ENCODE results near the gene MYO5A.
"Not testable (repeated sequence)": the region's sequence is repeated elsewhere in the genome, so short reads cannot be mapped to it uniquely, and the experiment has no call there.

MYO5A gene

GRCh38 chr15:52503788-52504496 lies 24.7 kb downstream of the MYO5A start:
- DNase-seq, result no peak

DNA sequence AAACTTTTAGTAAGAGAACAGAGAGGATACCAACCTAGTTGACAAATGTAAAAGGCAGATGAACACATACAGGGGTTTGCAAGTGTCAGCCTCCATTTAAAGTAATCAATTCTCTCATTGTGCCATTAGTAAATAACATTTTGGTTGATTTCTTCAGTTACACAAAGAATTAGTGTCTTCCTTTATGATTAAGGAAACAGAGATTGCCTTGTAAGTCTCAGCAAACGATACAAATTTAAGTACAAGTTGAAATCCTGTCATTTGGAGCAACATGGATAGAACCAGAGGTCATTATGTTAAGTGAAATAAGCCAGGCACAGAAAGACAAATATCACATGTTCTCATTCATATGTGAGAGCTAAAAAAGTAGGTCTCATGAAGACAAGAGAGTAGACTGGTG lies 26.1 kb downstream of the MYO5A start:
- no peak for DNase-seq

DNA sequence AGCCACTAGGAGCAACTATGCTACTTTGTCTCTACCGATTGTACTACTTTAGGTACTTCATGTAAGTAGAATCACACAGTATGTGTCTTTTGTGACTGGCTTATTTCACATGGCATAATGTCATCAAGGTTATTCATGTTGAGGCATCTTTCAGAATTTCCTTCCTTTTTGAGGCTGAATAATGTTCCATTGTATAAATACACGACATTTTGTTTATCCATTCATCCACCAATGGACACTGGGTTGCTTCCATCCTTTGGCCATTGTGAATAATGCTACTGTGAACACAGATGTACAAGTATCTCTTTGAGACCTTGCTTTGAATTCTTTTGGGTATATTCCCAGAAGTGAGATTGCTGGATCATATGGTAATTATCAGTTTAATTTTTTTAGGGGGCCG lies 29.2 kb downstream of the MYO5A start:
- no peak for DNase-seq

- DNase-seq, result no peak
These were observed 30.0 kb downstream of the MYO5A start for GRCh38 chr15:52498706-52499105.

DNA sequence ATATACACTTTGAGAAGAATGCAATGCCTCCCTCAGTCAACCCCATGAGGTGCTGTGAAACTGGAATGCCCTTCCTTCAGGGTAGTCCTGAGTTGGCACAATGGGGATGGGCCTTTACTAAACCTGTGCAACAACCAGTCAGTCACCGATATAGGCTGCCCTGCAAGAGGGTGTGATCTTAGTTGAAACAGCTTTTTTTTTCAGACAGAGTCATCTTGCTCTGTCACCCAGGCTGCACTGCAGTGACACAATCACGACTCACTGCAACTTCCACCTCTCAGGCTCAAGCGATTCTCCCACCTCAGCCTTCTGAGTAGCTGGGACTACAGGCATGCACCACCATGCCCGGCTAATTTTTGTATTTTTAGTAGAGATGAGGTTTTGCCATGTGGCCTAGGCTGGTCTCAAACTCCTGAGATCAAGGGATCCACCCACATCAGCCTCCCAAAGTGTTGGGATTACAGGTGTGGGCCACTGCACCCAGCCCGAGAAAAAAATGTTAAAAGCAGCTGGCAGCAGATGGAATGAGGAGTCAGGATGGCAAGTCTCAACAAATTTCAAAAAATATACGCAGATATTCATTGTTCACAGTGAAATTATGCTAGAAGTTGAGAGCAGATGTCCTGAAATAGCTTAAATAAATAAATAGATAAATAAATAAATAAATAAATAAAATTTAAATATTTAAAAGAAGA lies 31.8 kb downstream of the MYO5A start:
- no peak for DNase-seq

DNA sequence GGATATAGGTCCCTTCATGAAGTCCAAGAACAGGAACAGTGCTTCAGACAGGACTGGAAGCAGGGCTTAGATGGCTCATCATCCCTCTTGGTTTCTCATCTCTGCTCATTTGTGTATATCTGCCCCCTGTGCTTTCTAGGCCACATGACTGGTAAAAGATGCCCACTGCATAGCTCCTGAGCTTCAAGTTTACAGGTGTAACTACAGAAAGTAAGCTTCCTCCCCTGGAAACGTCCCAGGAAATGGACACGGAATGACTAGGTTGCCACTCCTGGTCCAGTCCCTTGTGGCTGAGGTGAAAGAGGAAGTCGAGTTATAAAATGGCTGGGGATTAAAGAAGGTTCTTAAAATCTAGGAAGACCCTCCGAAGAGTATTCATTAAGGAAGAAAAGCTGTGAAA lies 32.5 kb downstream of the MYO5A start:
- DNase-seq, result no peak

GRCh38 chr15:52495125-52495524 lies 33.6 kb downstream of the MYO5A start:
- no peak for DNase-seq

DNA sequence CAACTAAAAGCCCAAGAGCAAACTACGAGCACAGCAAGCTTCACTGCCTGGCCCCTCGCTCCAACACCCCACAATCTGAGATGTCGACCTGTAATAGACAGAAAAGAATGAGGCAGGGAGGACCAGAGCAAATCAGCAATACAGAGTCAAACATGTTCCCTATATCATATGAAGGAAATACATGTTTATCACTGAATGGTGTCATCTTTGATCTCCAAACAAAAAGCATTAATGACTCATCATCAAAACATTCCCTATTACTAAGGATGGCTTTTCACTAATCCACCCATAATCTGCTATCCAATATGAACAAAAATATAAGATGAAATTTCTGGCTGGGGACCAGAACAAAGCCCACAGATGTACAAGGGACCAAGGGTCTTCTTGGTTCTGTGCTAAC lies 34.7 kb downstream of the MYO5A start:
- no peak for DNase-seq

GRCh38 chr15:52492132-52492531 lies 36.5 kb downstream of the MYO5A start:
- DNase-seq, result no peak

GRCh38 chr15:52491472-52491871 lies 37.2 kb downstream of the MYO5A start:
- DNase-seq, result no peak

- not testable (repeated sequence) for DNase-seq
These were observed 39.2 kb downstream of the MYO5A start for GRCh38 chr15:52489430-52489829.

DNA sequence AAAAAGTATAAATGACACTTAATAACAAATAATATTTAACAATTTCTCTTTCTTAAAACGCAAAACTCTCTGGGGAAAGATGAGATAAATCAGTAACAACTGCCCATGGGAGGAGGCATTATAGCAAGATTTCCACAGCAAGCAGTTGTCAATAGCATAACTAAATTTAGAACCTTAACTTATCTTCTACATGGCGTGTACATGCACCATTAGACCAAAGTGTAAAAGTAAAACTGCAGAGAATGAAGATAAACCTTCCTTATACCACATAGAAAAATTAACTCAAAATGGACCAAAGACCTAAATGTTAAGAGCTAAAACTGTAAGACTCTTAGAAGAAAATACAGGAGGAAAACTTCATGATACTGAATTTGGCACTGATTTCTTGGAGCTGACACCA lies 39.9 kb downstream of the MYO5A start:
- no peak for DNase-seq

DNA sequence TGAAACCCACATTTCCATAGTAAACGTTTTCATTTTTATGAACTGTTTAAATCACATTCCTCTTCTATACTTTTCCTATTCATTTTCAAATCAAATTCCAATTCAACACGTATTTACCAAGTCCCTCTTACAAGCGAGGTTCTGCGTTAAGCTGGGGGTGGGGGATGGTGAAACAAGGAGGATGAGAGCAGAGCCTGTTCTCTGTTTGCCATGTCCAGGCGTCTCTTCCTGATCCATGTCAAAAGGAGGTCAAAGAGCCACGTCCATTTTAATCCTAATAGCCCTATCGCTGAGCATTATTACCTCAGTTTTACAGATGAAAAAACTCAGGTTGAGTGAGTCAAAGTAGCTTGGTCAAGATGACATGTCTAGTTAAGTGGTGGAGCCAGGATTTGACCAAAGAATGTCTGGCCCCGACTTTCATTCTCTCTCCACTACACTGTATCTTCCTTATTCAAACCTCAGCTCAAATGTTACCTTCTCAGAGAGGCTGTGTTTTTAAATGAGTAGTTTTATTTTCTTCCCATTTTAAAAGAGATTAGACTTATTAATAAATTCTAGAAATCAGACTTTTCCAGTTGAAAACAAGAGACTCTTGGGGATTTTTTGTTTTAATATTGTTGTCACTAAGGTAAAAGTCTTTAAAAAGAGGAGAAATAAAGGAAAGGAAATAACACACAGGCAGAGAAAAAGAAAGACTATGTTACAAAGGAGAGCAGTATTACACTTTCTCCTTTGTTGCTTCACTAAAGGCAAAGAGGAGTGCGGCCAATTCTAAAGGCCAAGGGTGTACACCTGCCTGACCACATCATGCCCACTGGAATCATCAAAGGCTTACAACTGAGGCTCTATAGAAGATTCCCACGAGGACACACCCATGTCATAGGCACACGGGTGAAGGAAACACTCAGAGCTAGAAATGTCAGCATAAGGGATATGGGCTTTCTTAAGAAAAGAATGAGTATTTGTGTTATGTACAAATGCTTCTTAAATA lies 42.4 kb downstream of the MYO5A start:
- DNase-seq, result no peak

- DNase-seq, result no peak
These were observed 43.4 kb downstream of the MYO5A start for GRCh38 chr15:52485290-52485689.

GRCh38 chr15:52483707-52484106 lies 45.0 kb downstream of the MYO5A start:
- no peak for DNase-seq

GRCh38 chr15:52481915-52482314 lies 46.8 kb downstream of the MYO5A start:
- DNase-seq, result peak; percentile 12

DNA sequence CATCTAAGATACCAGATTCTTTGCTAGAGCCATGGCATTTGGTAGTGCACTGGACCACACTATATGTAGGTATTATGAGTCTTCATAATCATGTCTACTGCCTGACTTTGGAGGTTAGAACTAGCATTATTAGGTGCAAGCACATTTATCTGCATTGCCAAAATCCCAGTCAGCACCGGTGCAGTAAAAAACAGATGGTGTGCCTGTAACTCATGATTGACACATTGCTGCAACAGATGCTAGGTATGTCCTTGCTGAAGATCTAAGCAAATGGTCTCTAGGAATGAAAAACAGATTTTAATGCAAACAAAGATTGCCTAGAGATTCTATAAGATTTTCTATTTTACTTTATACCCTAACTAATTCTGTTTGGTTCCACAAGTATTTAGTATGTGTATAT lies 47.7 kb downstream of the MYO5A start:
- DNase-seq, result no peak

DNA sequence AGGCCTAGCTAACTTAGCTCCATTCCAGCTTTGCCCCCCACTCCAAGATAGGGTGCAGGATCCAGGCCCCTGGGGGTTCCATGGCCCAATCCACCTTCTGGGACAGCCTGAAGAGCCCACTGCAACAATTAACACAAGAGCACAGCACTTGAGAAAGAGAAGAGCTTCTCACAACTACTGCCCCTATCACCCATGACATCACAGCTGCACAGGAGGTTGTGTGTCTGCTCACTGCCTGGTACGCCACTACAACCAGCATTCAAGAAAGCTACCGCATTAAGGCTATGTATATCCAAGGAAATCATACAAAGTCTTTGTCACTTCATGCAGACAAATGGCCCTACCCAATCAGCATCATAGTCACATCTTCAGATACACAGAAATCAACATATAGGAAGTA lies 62.0 kb downstream of the MYO5A start:
- DNase-seq, result no peak

DNA sequence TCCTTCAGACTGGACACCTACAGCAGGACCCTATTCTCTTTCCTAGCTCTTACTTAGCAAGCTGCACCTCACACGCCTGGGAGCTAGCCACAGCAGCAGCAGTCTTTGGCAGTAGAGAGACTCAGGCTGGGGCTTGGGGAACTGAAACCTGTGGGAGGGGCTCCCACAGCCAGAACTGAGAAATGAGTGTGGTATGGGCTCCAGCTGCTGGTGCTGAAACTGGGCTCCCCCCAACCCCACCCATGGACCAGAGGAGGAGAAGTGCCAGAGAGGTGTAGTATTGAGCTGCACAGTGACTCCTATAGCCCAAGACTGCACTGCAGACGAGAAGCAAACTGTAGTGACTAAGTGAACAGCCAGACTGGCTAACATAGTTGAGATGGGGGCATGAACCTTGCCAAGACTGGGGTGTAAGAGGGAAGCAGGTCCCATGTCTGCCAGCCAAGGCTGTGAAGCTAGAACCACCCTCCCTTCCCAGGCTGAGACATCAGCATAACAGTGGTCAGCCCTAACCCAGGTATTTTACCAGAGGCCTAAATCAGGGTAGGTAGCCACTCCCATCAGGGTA lies 62.5 kb downstream of the MYO5A start:
- no peak for DNase-seq

DNA sequence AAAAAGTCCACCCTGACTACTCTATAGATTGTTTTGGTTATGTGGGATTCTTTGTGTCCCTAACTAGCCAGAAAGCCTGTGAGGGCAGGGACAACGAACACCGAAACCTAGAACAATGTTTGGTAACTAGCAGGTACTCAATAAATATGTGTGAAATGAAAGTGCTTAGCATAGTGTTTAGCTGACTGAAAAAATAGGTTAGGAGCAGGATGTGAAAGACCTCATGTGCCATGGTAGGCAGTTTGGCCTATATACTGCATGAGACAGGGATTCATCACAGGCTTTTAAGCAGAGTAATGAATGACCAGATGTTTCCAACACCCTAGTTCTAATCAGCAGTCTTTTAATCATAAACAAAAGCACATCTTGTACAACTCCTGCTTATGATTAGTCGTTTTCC lies 64.2 kb downstream of the MYO5A start:
- no peak for DNase-seq

DNA sequence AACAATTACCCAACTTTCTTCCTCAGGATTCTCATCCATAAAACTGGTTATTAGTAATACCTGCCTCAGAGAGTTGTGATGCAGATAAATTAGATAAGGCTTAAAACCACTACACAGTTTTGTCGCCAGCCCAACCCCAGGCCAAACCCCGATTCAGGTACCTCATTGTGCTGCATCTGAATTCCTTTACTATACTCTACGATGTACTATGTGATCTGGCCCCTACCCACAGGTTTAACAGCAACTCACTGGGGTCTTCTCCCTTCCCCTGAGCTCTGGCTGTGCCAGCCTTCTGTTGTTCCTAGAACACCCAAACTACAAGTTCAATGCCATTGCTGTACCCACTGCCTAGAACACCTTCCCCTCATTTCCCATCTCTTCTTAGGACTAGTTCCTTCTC lies 64.6 kb downstream of the MYO5A start:
- no peak for DNase-seq

DNA sequence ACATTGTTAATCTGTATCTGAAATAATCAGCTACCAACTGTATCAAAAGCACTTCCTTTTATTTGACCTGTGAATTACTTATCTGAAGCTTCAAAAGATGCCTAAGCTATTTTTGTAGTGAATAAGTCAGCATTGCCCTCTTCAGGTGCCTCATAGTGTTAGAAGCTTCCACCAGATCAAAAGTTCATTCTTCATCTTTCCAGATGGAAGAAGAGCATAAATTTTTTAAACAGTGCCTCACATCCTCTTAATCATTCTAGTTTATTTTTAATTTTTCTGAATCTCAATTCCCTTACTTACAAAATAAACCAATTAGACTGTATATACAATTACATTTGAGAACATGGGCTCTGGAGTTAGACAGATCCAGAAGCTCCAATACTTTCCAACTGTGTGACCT lies 65.0 kb downstream of the MYO5A start:
- no peak for DNase-seq

- DNase-seq, result no peak
These were observed 65.8 kb downstream of the MYO5A start for GRCh38 chr15:52462806-52463360.

Data from effector CD8-positive, alpha-beta T cell (primary cell).